ENCODE results near the gene STRBP.

The STRBP gene

DNA sequence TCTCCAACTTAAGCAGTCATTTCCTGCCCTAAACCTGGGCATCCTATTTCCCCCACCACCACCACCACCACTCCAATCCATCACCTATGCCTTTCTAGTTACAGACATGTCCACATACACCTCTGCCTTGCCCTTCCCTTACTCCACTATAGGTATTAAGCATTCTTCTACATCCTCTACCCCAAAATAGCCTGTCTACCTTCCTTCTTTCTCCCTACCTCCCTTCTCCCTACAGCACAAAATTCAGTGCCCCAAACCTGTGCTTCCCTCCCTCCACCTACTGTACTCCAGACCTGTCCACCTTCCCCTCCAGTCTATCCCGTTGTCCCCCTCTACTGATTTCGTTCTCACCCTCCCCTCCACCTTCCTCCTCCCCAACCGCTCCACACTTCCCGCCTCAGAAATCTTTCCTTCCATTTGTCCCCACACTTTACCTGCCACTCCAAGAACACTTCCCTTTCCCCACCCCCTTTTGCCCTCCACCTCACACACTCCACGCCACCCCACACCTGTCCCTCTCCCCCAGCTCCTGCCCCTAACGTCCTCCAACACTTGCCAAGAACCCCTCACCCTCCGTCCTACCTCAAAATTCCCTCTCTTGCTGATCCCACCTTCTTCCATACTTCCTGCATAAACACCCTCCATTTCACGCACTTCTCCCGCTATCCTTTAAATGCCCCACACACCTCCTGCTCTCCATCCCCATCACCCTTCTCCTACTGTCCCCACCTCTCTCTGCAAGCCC, 1.6 kb downstream of the STRBP start:
- no peak for DNase-seq (ENCODE audit: low read depth in 1 of 2, low spot score in 1 of 2)
- H3K27ac ChIP-seq (replicated peaks): no peak overlapping the region
- H3K4me3 ChIP-seq (replicated peaks; ENCODE audit: insufficient read depth, low read length): no peak overlapping the region
- H3K27me3 ChIP-seq (ENCODE audit: insufficient read depth, poor library complexity, severe bottlenecking): no peaks in the 10 kb centered on the region
- TF ChIP-seq POLR2AphosphoS5 (IDR thresholded peaks at IDR 0.05; ENCODE audit: low read depth): no peak
- TF ChIP-seq, protein P1, sequence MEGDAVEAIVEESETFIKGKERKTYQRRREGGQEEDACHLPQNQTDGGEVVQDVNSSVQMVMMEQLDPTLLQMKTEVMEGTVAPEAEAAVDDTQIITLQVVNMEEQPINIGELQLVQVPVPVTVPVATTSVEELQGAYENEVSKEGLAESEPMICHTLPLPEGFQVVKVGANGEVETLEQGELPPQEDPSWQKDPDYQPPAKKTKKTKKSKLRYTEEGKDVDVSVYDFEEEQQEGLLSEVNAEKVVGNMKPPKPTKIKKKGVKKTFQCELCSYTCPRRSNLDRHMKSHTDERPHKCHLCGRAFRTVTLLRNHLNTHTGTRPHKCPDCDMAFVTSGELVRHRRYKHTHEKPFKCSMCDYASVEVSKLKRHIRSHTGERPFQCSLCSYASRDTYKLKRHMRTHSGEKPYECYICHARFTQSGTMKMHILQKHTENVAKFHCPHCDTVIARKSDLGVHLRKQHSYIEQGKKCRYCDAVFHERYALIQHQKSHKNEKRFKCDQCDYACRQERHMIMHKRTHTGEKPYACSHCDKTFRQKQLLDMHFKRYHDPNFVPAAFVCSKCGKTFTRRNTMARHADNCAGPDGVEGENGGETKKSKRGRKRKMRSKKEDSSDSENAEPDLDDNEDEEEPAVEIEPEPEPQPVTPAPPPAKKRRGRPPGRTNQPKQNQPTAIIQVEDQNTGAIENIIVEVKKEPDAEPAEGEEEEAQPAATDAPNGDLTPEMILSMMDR (IDR thresholded peaks at IDR 0.05; ENCODE audit: insufficient read depth, low read length): no peak
- TF ChIP-seq REST (IDR thresholded peaks at IDR 0.05; ENCODE audit: insufficient replicate concordance, low read depth): no peak
- no peak for TF ChIP-seq SPI1 (IDR thresholded peaks at IDR 0.05; ENCODE audit: borderline replicate concordance, low read depth)
- TF ChIP-seq GABPA (IDR thresholded peaks at IDR 0.05; ENCODE audit: low read depth): no peak

DNA sequence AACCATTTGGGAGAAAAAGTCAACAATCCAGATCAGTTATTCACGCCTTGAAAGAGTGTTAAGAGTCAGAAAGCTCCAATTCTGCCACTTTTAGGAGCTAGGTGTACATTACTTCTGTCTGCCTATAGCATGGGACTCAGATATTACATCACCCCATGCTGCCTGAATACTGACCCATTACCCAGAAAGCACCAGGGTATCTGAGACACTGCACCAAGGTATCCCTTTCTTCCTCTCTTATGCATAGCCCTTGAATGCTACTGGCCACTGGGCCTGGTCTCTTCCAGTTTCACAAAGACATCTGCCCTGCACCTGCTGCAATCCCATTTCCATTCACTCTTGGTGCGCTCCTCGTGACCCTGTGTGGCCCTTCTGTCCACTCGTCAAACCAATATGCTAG, 2.6 kb downstream of the STRBP start:
- TF ChIP-seq, protein P1 (IDR thresholded peaks at IDR 0.05; ENCODE audit: insufficient read depth, low read length): no peak
- Histone ChIP-seq H3K27ac (replicated peaks) (no peak overlapping the region), H3K4me3 (replicated peaks; ENCODE audit: insufficient read depth, low read length) (no peak overlapping the region), H3K27me3 (ENCODE audit: insufficient read depth, poor library complexity, severe bottlenecking) (no peaks in the 10 kb centered on the region)
- peak; percentile 9 to 13 for DNase-seq (ENCODE audit: low read depth in 1 of 2, low spot score in 1 of 2)

DNA sequence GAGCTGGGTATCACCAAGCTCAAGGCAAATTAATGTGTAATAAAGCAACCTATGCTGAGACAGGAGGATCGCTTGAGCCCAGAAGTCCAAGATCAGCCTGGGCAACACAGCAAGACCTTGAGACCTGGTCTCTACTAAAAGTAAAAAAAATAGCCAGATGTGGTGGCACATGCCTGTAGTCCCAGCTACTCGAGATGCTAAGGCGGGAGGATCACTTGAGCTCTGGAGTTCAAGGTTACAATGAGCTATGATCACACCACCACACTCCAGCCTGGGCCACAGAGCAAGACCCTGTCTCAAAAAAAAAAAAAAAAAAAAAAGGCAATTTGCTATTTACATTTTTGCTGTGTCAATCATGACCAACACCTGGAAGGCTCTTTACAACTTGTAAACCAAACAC, 5.2 kb downstream of the STRBP start:
- TF ChIP-seq REST (IDR thresholded peaks at IDR 0.05; ENCODE audit: insufficient replicate concordance, low read depth): no peak
- no peak for DNase-seq (ENCODE audit: low read depth in 1 of 2, low spot score in 1 of 2)
- H3K27ac ChIP-seq (replicated peaks): no peak overlapping the region
- no peak overlapping the region for H3K4me3 ChIP-seq (replicated peaks; ENCODE audit: insufficient read depth, low read length)
- H3K27me3 ChIP-seq (ENCODE audit: insufficient read depth, poor library complexity, severe bottlenecking): no peaks in the 10 kb centered on the region

DNA sequence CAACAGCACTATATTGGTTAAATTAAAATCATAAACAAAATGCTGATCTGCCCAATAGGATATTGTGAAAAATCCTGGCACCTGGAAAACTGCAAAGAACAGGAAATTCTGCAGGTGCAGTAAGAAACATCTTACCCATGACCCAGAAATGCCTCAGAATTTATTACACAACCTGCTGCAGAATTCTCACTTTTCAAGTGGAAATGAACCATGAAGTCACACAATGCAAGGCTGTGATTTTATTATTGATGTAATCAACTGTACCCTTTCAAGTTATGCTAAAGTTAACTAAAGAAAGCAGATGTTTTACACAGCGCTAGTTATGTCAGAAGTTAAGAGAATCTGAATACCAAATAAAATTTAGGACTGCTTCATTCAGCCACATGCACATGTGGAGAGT, 6.0 kb downstream of the STRBP start:
- Histone ChIP-seq H3K27me3 (ENCODE audit: insufficient read depth, poor library complexity, severe bottlenecking) (no peaks in the 10 kb centered on the region), H3K4me3 (replicated peaks; ENCODE audit: insufficient read depth, low read length) (no peak overlapping the region), H3K27ac (replicated peaks) (no peak overlapping the region)
- no peak for DNase-seq (ENCODE audit: low read depth in 1 of 2, low spot score in 1 of 2)
- TF ChIP-seq REST (IDR thresholded peaks at IDR 0.05; ENCODE audit: insufficient replicate concordance, low read depth) (no peak), GABPA (IDR thresholded peaks at IDR 0.05; ENCODE audit: low read depth) (no peak), POLR2AphosphoS5 (IDR thresholded peaks at IDR 0.05; ENCODE audit: low read depth) (no peak), SPI1 (IDR thresholded peaks at IDR 0.05; ENCODE audit: borderline replicate concordance, low read depth) (no peak)
- TF ChIP-seq, protein P1 (IDR thresholded peaks at IDR 0.05; ENCODE audit: insufficient read depth, low read length): no peak

All from HL-60 (cell line).